ENCODE data around the gene CD5L.

GRCh38 chr1:157819215-157819614, 22.4 kb downstream of the CD5L start:
- no peak for TF ChIP-seq EZH2 (IDR thresholded peaks at IDR 0.05; ENCODE audit: borderline replicate concordance, control insufficient read depth, low read depth, low read length)
- TF ChIP-seq, protein P1, sequence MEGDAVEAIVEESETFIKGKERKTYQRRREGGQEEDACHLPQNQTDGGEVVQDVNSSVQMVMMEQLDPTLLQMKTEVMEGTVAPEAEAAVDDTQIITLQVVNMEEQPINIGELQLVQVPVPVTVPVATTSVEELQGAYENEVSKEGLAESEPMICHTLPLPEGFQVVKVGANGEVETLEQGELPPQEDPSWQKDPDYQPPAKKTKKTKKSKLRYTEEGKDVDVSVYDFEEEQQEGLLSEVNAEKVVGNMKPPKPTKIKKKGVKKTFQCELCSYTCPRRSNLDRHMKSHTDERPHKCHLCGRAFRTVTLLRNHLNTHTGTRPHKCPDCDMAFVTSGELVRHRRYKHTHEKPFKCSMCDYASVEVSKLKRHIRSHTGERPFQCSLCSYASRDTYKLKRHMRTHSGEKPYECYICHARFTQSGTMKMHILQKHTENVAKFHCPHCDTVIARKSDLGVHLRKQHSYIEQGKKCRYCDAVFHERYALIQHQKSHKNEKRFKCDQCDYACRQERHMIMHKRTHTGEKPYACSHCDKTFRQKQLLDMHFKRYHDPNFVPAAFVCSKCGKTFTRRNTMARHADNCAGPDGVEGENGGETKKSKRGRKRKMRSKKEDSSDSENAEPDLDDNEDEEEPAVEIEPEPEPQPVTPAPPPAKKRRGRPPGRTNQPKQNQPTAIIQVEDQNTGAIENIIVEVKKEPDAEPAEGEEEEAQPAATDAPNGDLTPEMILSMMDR (IDR thresholded peaks at IDR 0.05 in 2 of 3, conservative IDR thresholded peaks at IDR 0.05 in 1 of 3; ENCODE audit: control insufficient read depth in 2 of 3, extremely low read depth in 1 of 3, insufficient read depth in 1 of 3, low read depth in 3 of 3, low read length in 3 of 3), result no peak
- TF ChIP-seq SMC3 (IDR thresholded peaks at IDR 0.05; ENCODE audit: borderline replicate concordance, low read length), result no peak
- no peak for TF ChIP-seq BACH1 (IDR thresholded peaks at IDR 0.05; ENCODE audit: borderline replicate concordance)
- TF ChIP-seq, protein P2, sequence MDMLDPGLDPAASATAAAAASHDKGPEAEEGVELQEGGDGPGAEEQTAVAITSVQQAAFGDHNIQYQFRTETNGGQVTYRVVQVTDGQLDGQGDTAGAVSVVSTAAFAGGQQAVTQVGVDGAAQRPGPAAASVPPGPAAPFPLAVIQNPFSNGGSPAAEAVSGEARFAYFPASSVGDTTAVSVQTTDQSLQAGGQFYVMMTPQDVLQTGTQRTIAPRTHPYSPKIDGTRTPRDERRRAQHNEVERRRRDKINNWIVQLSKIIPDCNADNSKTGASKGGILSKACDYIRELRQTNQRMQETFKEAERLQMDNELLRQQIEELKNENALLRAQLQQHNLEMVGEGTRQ (IDR thresholded peaks at IDR 0.05; ENCODE audit: borderline replicate concordance, low read depth, low read length), result no peak
- TF ChIP-seq NR2C2 (IDR thresholded peaks at IDR 0.05; ENCODE audit: borderline replicate concordance, control insufficient read depth, insufficient read length, low read depth), result no peak
- no peak for TF ChIP-seq POLR2A (IDR thresholded peaks at IDR 0.05; ENCODE audit: low read depth, low read length)
- no peak for TF ChIP-seq SIN3A (IDR thresholded peaks at IDR 0.05; ENCODE audit: low read depth, low read length)
- TF ChIP-seq NBN (IDR thresholded peaks at IDR 0.05), result no peak
- no peak for TF ChIP-seq SPI1 (IDR thresholded peaks at IDR 0.05; ENCODE audit: borderline replicate concordance, insufficient read depth, low read depth, low read length)
- TF ChIP-seq FOXM1 (IDR thresholded peaks at IDR 0.05; ENCODE audit: low read depth, low read length), result no peak
- no peak for TF ChIP-seq ZZZ3 (IDR thresholded peaks at IDR 0.05; ENCODE audit: control insufficient read depth, insufficient read length, low read depth)
